Measurements from ENCODE around the gene PRDM2.

GRCh38 chr1:13764588-13765332, 64.8 kb downstream of the PRDM2 start:
- TF ChIP-seq CTCF (IDR thresholded peaks at IDR 0.05; ENCODE audit: poor library complexity) (no peak), EZH2phosphoT487 (IDR thresholded peaks at IDR 0.05; ENCODE audit: low read depth, severe bottlenecking, unreplicated experiment) (no peak), EZH2 (IDR thresholded peaks at IDR 0.05; ENCODE audit: borderline replicate concordance) (no peak)
